H1 (cell line): ENCODE data around the gene HIGD1B. TPM values are rescaled to one million over a fixed set of nuclear protein-coding genes. Genes with fewer than 3 reads are reported as not detected.

Experiments
- BCL11A ChIP-seq, 2 experiments: IDR thresholded peaks; one replicate each; pipeline ENCODE4 v1.6.1; 2011; ENCODE audit warnings: low read depth in 2 of 2, low read length in 2 of 2, mild to moderate bottlenecking in 2 of 2
- JUND ChIP-seq: IDR thresholded peaks from 2 replicates; pipeline ENCODE4 v1.6.1; 2011; ENCODE audit warnings: mild to moderate bottlenecking, improper control_type of control experiment, low read length
- MAFK ChIP-seq: IDR thresholded peaks from 2 replicates; pipeline ENCODE4 v1.6.1; 2012; ENCODE audit warnings: low read depth, mild to moderate bottlenecking, improper control_type of control experiment, low read length
- RFX5 ChIP-seq: IDR thresholded peaks from 2 replicates; pipeline ENCODE4 v1.6.1; 2011; ENCODE audit warnings: low read depth, low read length, improper control_type of control experiment, borderline replicate concordance
- ZNF274 ChIP-seq: IDR thresholded peaks from 2 replicates; pipeline ENCODE4 v1.7.0; 2012; ENCODE audit warnings: low read length, borderline replicate concordance; ENCODE audit errors: extremely low read depth
- polyA plus RNA-seq, 7 experiments: library from polyadenylated mRNA; depleted of rRNA in 3 of 7; stranded (reverse) in 5 of 7; unstranded in 2 of 7; fragments of >200 nt in 5 of 7; fragments of 200-250 nt in 2 of 7; gene quantifications; 1 replicate in 5 of 7; 2 replicates in 1 of 7; 4 replicates in 1 of 7; pipeline versions ENCODE4 v1.2.1 to v1.2.3, GENCODE V29; 2011 to 2013; ENCODE audit warnings: missing spikeins in 2 of 7, mixed read lengths in 2 of 7
- total RNA-seq: library from RNA; stranded (reverse); fragmentation: NEBNext Ultra II Directional; extraction: Animal tissue kit (Norgen Biotek cat#: 25700); gene quantifications from 2 replicates; pipeline ENCODE4 v1.2.1, GENCODE V29; 2021
- TF ChIP-seq, protein P1 (sequence below): fragments of 300-600 bp; sonication (generic); IDR thresholded peaks from 2 replicates; pipeline ENCODE4 v1.7.1; 2012; ENCODE audit warnings: low read length, moderate library complexity, mild to moderate bottlenecking, inconsistent platforms; ENCODE audit not compliant: insufficient replicate concordance
- TF ChIP-seq, protein P2 (sequence below): IDR thresholded peaks from 2 replicates; pipeline ENCODE4 v1.6.1; 2011; ENCODE audit warnings: low read depth, mild to moderate bottlenecking, low read length; ENCODE audit not compliant: insufficient read depth

The HIGD1B gene
- total and polyA plus RNA-seq, 2 of the 8 experiments (the other 6 are each of a cell fraction or from before 2014, with no cell fraction given): not detected

DNA sequence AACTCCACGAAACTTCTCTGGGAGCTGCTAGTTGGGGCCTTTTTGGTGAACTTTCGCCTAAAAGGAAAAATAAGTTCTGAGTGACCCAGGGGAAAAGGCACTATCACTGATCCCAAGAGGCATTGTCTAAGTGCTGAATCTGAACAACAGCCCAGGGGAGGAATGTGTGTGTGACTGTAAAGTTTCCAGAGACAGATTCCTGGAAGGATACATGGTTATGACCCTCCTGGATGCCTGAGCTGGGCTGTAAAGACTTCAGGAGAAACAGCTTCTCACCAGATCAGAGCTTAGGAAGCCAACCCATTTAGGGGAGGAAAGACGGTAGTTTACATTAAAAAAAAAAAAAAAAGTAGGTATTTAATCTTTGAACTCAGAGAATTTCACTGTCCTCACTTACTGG is 20.2 kb downstream of the HIGD1B start (continued):
- TF ChIP-seq, protein P1, sequence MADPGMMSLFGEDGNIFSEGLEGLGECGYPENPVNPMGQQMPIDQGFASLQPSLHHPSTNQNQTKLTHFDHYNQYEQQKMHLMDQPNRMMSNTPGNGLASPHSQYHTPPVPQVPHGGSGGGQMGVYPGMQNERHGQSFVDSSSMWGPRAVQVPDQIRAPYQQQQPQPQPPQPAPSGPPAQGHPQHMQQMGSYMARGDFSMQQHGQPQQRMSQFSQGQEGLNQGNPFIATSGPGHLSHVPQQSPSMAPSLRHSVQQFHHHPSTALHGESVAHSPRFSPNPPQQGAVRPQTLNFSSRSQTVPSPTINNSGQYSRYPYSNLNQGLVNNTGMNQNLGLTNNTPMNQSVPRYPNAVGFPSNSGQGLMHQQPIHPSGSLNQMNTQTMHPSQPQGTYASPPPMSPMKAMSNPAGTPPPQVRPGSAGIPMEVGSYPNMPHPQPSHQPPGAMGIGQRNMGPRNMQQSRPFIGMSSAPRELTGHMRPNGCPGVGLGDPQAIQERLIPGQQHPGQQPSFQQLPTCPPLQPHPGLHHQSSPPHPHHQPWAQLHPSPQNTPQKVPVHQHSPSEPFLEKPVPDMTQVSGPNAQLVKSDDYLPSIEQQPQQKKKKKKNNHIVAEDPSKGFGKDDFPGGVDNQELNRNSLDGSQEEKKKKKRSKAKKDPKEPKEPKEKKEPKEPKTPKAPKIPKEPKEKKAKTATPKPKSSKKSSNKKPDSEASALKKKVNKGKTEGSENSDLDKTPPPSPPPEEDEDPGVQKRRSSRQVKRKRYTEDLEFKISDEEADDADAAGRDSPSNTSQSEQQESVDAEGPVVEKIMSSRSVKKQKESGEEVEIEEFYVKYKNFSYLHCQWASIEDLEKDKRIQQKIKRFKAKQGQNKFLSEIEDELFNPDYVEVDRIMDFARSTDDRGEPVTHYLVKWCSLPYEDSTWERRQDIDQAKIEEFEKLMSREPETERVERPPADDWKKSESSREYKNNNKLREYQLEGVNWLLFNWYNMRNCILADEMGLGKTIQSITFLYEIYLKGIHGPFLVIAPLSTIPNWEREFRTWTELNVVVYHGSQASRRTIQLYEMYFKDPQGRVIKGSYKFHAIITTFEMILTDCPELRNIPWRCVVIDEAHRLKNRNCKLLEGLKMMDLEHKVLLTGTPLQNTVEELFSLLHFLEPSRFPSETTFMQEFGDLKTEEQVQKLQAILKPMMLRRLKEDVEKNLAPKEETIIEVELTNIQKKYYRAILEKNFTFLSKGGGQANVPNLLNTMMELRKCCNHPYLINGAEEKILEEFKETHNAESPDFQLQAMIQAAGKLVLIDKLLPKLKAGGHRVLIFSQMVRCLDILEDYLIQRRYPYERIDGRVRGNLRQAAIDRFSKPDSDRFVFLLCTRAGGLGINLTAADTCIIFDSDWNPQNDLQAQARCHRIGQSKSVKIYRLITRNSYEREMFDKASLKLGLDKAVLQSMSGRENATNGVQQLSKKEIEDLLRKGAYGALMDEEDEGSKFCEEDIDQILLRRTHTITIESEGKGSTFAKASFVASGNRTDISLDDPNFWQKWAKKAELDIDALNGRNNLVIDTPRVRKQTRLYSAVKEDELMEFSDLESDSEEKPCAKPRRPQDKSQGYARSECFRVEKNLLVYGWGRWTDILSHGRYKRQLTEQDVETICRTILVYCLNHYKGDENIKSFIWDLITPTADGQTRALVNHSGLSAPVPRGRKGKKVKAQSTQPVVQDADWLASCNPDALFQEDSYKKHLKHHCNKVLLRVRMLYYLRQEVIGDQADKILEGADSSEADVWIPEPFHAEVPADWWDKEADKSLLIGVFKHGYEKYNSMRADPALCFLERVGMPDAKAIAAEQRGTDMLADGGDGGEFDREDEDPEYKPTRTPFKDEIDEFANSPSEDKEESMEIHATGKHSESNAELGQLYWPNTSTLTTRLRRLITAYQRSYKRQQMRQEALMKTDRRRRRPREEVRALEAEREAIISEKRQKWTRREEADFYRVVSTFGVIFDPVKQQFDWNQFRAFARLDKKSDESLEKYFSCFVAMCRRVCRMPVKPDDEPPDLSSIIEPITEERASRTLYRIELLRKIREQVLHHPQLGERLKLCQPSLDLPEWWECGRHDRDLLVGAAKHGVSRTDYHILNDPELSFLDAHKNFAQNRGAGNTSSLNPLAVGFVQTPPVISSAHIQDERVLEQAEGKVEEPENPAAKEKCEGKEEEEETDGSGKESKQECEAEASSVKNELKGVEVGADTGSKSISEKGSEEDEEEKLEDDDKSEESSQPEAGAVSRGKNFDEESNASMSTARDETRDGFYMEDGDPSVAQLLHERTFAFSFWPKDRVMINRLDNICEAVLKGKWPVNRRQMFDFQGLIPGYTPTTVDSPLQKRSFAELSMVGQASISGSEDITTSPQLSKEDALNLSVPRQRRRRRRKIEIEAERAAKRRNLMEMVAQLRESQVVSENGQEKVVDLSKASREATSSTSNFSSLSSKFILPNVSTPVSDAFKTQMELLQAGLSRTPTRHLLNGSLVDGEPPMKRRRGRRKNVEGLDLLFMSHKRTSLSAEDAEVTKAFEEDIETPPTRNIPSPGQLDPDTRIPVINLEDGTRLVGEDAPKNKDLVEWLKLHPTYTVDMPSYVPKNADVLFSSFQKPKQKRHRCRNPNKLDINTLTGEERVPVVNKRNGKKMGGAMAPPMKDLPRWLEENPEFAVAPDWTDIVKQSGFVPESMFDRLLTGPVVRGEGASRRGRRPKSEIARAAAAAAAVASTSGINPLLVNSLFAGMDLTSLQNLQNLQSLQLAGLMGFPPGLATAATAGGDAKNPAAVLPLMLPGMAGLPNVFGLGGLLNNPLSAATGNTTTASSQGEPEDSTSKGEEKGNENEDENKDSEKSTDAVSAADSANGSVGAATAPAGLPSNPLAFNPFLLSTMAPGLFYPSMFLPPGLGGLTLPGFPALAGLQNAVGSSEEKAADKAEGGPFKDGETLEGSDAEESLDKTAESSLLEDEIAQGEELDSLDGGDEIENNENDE: no peak
- TF ChIP-seq RFX5 (no peak), ZNF274 (no peak), MAFK (no peak), BCL11A (IDR thresholded peaks at IDR 0.05; ENCODE audit: low read depth in 2 of 2, low read length in 2 of 2) (no peak), JUND (no peak)
- TF ChIP-seq, protein P2, sequence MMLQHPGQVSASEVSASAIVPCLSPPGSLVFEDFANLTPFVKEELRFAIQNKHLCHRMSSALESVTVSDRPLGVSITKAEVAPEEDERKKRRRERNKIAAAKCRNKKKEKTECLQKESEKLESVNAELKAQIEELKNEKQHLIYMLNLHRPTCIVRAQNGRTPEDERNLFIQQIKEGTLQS: no peak
